H1 (cell line): ENCODE results near the gene TAF11L2. TPM values are rescaled to one million over a fixed set of nuclear protein-coding genes. Genes with fewer than 3 reads are reported as not detected.

Experiments used
- CTCF ChIA-PET: fragments of 300-600 bp; sonication (Branson Sonifier 250); formaldehyde crosslinking; loops from one replicate; lab custom pipeline; 2021; ENCODE audit not compliant: partially characterized antibody; lab: Charles Lee
- POLR2A ChIA-PET: fragments of 300-600 bp; sonication (Branson Sonifier 250); formaldehyde crosslinking; loops from one replicate; lab custom pipeline; 2021; ENCODE audit warnings: inconsistent platforms; ENCODE audit not compliant: partially characterized antibody; lab: Charles Lee
- DNase-seq, 2 experiments: peaks; one replicate each; pipeline versions ENCODE4 v3.0.0 to v3.0.0-alpha.2; 2010 to 2022; ENCODE audit warnings: low spot score in 2 of 2, low read depth in 1 of 2, mixed read lengths in 1 of 2
- FAIRE-seq: peaks from 2 replicates; lab custom pipeline; 2011; peaks lifted over from hg19 to GRCh38; lab: Jason Lieb, UNC
- H2AFZ ChIP-seq: 2 replicates; pipeline ENCODE4 v1.8.1; 2012; ENCODE audit warnings: low read length, inconsistent platforms
- H2AK5ac ChIP-seq: 2 replicates; pipeline ENCODE4 v1.6.1; 2013; ENCODE audit warnings: low read depth, low read length
- H2BK120ac ChIP-seq: replicated peaks from 2 replicates; pipeline ENCODE3; 2013; ENCODE audit warnings: low read depth, low read length, inconsistent platforms
- H2BK12ac ChIP-seq: 2 replicates; pipeline ENCODE4 v1.6.1; 2013; ENCODE audit warnings: low read depth, low read length
- H2BK15ac ChIP-seq: 2 replicates; pipeline ENCODE4 v1.6.1; 2013; ENCODE audit warnings: low read length
- H2BK20ac ChIP-seq: 2 replicates; pipeline ENCODE4 v1.6.1; 2013; ENCODE audit warnings: low read length
- H2BK5ac ChIP-seq: 2 replicates; pipeline ENCODE4 v1.6.1; 2013; ENCODE audit warnings: low read depth, low read length
- H3K14ac ChIP-seq: 2 replicates; pipeline ENCODE4 v1.6.1; 2013; ENCODE audit warnings: inconsistent platforms; ENCODE audit not compliant: insufficient read length
- H3K18ac ChIP-seq: 2 replicates; pipeline ENCODE4 v1.6.1; 2013; ENCODE audit warnings: low read length; ENCODE audit errors: extremely low read depth
- H3K23ac ChIP-seq: 2 replicates; pipeline ENCODE4 v1.6.1; 2013; ENCODE audit warnings: inconsistent platforms; ENCODE audit not compliant: insufficient read length
- H3K23me2 ChIP-seq: 2 replicates; pipeline ENCODE4 v1.6.1; 2013; ENCODE audit warnings: low read depth, low read length
- H3K27ac ChIP-seq: 2 replicates; pipeline ENCODE4 v1.6.1; 2011; ENCODE audit warnings: low read depth, low read length, inconsistent platforms
- H3K27me3 ChIP-seq, 4 experiments: replicated peaks in 1 of 4; 1 replicate in 1 of 4; 2 replicates in 3 of 4; pipeline versions ENCODE4 v1.6.1 to v1.8.1; 2011 to 2013; ENCODE audit warnings: low read length in 3 of 4, mild to moderate bottlenecking in 3 of 4, inconsistent platforms in 2 of 4, mixed read lengths in 2 of 4, moderate library complexity in 1 of 4; ENCODE audit not compliant: control insufficient read depth in 3 of 4, insufficient read depth in 3 of 4; ENCODE audit errors: extremely low read depth in 1 of 4
- H3K36me3 ChIP-seq, 4 experiments: 2 replicates each; pipeline versions ENCODE4 v1.6.1 to v1.8.1; 2011 to 2013; ENCODE audit warnings: mild to moderate bottlenecking in 4 of 4, low read length in 3 of 4, moderate library complexity in 2 of 4, control low read depth in 1 of 4, inconsistent platforms in 1 of 4; ENCODE audit not compliant: insufficient read depth in 4 of 4, control insufficient read depth in 2 of 4
- H3K4ac ChIP-seq: replicated peaks from 2 replicates; pipeline ENCODE3; 2013; ENCODE audit warnings: low read length, low read depth, mixed read lengths, inconsistent platforms; ENCODE audit not compliant: insufficient read length
- H3K4me1 ChIP-seq, 4 experiments: replicated peaks in 1 of 4; 1 replicate in 1 of 4; 2 replicates in 3 of 4; pipeline versions ENCODE4 v1.6.1 to v1.8.1; 2011 to 2013; ENCODE audit warnings: low read length in 3 of 4, inconsistent platforms in 2 of 4, mixed read lengths in 1 of 4; ENCODE audit not compliant: insufficient read depth in 4 of 4, control insufficient read depth in 3 of 4
- H3K4me2 ChIP-seq, 2 experiments: 2 replicates each; pipeline versions ENCODE4 v1.6.1 to v1.8.1; 2011 to 2013; ENCODE audit warnings: low read depth in 2 of 2, low read length in 2 of 2, control low read depth in 1 of 2, inconsistent platforms in 1 of 2, mild to moderate bottlenecking in 1 of 2; ENCODE audit not compliant: insufficient read depth in 1 of 2
- H3K4me3 ChIP-seq, 4 experiments: fragments of 200-600, 300-600 bp in 1 of 4; sonication (generic), shearing (Covaris generic), sonication (Bioruptor Twin) in 1 of 4; 2 replicates each; pipeline versions ENCODE4 v1.5.1 to v1.8.1; 2011 to 2016; ENCODE audit warnings: low read length in 4 of 4, low read depth in 3 of 4, control low read depth in 2 of 4, inconsistent platforms in 2 of 4, mild to moderate bottlenecking in 2 of 4, mixed read lengths in 1 of 4, moderate library complexity in 1 of 4; ENCODE audit not compliant: insufficient read depth in 2 of 4; ENCODE audit errors: extremely low read depth in 1 of 4
- H3K56ac ChIP-seq: replicated peaks from 2 replicates; pipeline ENCODE3; 2013; ENCODE audit warnings: low read depth, mild to moderate bottlenecking, mixed read lengths, low read length, inconsistent platforms; ENCODE audit not compliant: insufficient read length
- H3K79me1 ChIP-seq: 2 replicates; pipeline ENCODE4 v1.6.1; 2013; ENCODE audit warnings: low read depth, low read length, control low read depth
- H3K79me2 ChIP-seq, 2 experiments: 2 replicates each; pipeline versions ENCODE4 v1.6.1 to v1.8.1; 2012 to 2013; ENCODE audit warnings: low read length in 2 of 2, mild to moderate bottlenecking in 2 of 2, inconsistent platforms in 1 of 2; ENCODE audit not compliant: insufficient read depth in 2 of 2, control insufficient read depth in 1 of 2
- H3K9ac ChIP-seq, 4 experiments: replicated peaks in 1 of 4; 1 replicate in 1 of 4; 2 replicates in 3 of 4; pipeline versions ENCODE4 v1.6.1 to v1.8.1; 2011 to 2013; ENCODE audit warnings: low read depth in 3 of 4, low read length in 3 of 4, control low read depth in 2 of 4, mild to moderate bottlenecking in 2 of 4, moderate library complexity in 2 of 4, inconsistent platforms in 1 of 4; ENCODE audit errors: extremely low read depth in 1 of 4
- H3K9me3 ChIP-seq, 2 experiments: 2 replicates each; pipeline versions ENCODE4 v1.6.1 to v1.8.1; 2012 to 2013; ENCODE audit warnings: mild to moderate bottlenecking in 2 of 2, moderate library complexity in 2 of 2, control low read depth in 1 of 2, inconsistent platforms in 1 of 2, low read depth in 1 of 2, low read length in 1 of 2, mixed read lengths in 1 of 2; ENCODE audit not compliant: insufficient read depth in 2 of 2
- H4K20me1 ChIP-seq, 2 experiments: replicated peaks in 1 of 2; 2 replicates each; pipeline versions ENCODE3 to v1.8.1; 2011 to 2013; ENCODE audit warnings: inconsistent platforms in 2 of 2, low read length in 2 of 2, mild to moderate bottlenecking in 1 of 2; ENCODE audit not compliant: insufficient read depth in 2 of 2, control insufficient read depth in 1 of 2
- H4K5ac ChIP-seq: 2 replicates; pipeline ENCODE4 v1.6.1; 2013; ENCODE audit warnings: low read length, low read depth, mixed read lengths, inconsistent platforms; ENCODE audit not compliant: insufficient read length
- H4K8ac ChIP-seq: 2 replicates; pipeline ENCODE4 v1.8.0; 2013; ENCODE audit warnings: mild to moderate bottlenecking, moderate library complexity, low read length, inconsistent platforms; ENCODE audit not compliant: insufficient read depth; ENCODE audit errors: extremely low read depth
- H4K91ac ChIP-seq: replicated peaks from 2 replicates; pipeline ENCODE3; 2013; ENCODE audit warnings: low read length, mixed read lengths, inconsistent platforms; ENCODE audit not compliant: insufficient read length
- RXRA ChIP-seq: IDR thresholded peaks from 2 replicates; pipeline ENCODE4 v1.6.1; 2011; ENCODE audit warnings: low read depth, mild to moderate bottlenecking, low read length, moderate library complexity; ENCODE audit not compliant: insufficient read depth
- TCF12 ChIP-seq: IDR thresholded peaks from 2 replicates; pipeline ENCODE4 v1.6.1; 2011; ENCODE audit warnings: low read depth, mild to moderate bottlenecking, low read length
- WGBS, 2 experiments: shearing (Covaris generic) in 1 of 2; methylation state at CpG; one replicate each; pipeline versions ENCODE4 v1.1.6 to v1.1.7; 2013 to 2015; ENCODE audit warnings: low lambda C conversion rate in 2 of 2, mixed read lengths in 2 of 2, inconsistent platforms in 1 of 2, low coverage in 1 of 2, missing lambda C conversion rate in 1 of 2; ENCODE audit not compliant: insufficient replicate concordance in 2 of 2, insufficient coverage in 1 of 2, insufficient read length in 1 of 2; ENCODE audit errors: extremely low coverage in 1 of 2, missing lambda C conversion rate in 1 of 2; 5-methylcytosine and 5-hydroxymethylcytosine counted together
- polyA plus RNA-seq, 7 experiments: library from polyadenylated mRNA; depleted of rRNA in 3 of 7; stranded (reverse) in 5 of 7; unstranded in 2 of 7; fragments of >200 nt in 5 of 7; fragments of 200-250 nt in 2 of 7; gene quantifications; 1 replicate in 5 of 7; 2 replicates in 1 of 7; 4 replicates in 1 of 7; pipeline versions ENCODE4 v1.2.1 to v1.2.3, GENCODE V29; 2011 to 2013; ENCODE audit warnings: missing spikeins in 2 of 7, mixed read lengths in 2 of 7
- total RNA-seq: library from RNA; stranded (reverse); fragmentation: NEBNext Ultra II Directional; extraction: Animal tissue kit (Norgen Biotek cat#: 25700); gene quantifications from 2 replicates; pipeline ENCODE4 v1.2.1, GENCODE V29; 2021
- TF ChIP-seq, protein P1 (sequence below): IDR thresholded peaks from 2 replicates; pipeline ENCODE4 v1.6.1; 2011; ENCODE audit warnings: low read length, improper control_type of control experiment

TAF11L2 gene
- total and polyA plus RNA-seq, 2 of the 8 experiments (the other 6 are each of a cell fraction or from before 2014, with no cell fraction given) = not detected

DNA sequence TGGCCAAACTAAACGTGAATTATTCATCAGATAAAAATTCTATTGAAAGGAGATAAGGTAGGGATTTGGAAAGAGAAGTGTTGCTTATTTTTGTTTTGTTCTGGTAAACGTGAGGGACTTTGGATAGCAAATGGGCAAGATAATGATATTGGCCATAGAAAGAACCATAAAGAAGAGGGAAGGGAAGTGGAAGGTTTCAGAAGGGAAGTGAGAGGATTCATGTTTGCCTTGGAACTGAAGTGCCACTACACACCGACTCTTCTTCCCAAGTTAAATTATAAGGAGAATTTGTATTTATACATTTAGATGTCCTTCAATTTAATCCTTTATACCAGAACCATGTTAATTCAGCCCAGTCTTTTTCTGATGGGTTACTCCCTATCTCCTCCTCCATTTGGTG is 42.1 kb upstream of the TAF11L2 start:
- no peak overlapping the region for H2BK20ac ChIP-seq
- H4K8ac ChIP-seq = no peak overlapping the region
- H3K36me3 ChIP-seq = no peaks in the 10 kb centered on the region
- no peak overlapping the region for H3K4ac ChIP-seq
- H4K5ac ChIP-seq = no peak overlapping the region
- H3K9me3 ChIP-seq = no peaks in the 10 kb centered on the region
- H3K4me3 ChIP-seq = no peak overlapping the region
- DNase-seq (no peak), FAIRE-seq (no peak)
- 81% methylated on average over 3 of the region's 3 CpGs; no CpG with 5 or more reads in 1 of the 2 experiments for WGBS, 2 experiments
- no peaks in the 10 kb centered on the region for H3K79me1 ChIP-seq
- H2BK120ac ChIP-seq = no peak overlapping the region
- no peak overlapping the region for H2AK5ac ChIP-seq
- TF ChIP-seq, protein P1, sequence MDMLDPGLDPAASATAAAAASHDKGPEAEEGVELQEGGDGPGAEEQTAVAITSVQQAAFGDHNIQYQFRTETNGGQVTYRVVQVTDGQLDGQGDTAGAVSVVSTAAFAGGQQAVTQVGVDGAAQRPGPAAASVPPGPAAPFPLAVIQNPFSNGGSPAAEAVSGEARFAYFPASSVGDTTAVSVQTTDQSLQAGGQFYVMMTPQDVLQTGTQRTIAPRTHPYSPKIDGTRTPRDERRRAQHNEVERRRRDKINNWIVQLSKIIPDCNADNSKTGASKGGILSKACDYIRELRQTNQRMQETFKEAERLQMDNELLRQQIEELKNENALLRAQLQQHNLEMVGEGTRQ = no peak
- TF ChIP-seq RXRA (no peak), TCF12 (no peak)
- POLR2A ChIA-PET = no interaction called here
- no peak overlapping the region for H3K56ac ChIP-seq
- H3K79me2 ChIP-seq = no peaks in the 10 kb centered on the region
- H3K9ac ChIP-seq = no peak overlapping the region
- H4K91ac ChIP-seq = no peak overlapping the region
- H3K27ac ChIP-seq = no peak overlapping the region
- H2BK12ac ChIP-seq = no peak overlapping the region
- H2BK15ac ChIP-seq = no peak overlapping the region
- H2AFZ ChIP-seq = no peak overlapping the region
- H4K20me1 ChIP-seq = no peaks in the 10 kb centered on the region
- no peak overlapping the region for H3K14ac ChIP-seq
- CTCF ChIA-PET = no interaction called here
- H3K18ac ChIP-seq = no peak overlapping the region
- H3K23ac ChIP-seq = no peak overlapping the region
- H3K4me1 ChIP-seq = no peaks in the 10 kb centered on the region
- H3K27me3 ChIP-seq = peaks cover 0 to 1% (median 0%) of the 10 kb centered on the region in 4 experiments; a peak in 1 of 7 replicates
- no peak overlapping the region for H2BK5ac ChIP-seq
- no peaks in the 10 kb centered on the region for H3K23me2 ChIP-seq
- H3K4me2 ChIP-seq = no peak overlapping the region
